KMS-11 (cell line): ENCODE results near the gene SUPT20HL2.

Experiments used
- H2AFZ ChIP-seq: fragments of 200-600 bp; sonication (generic); 2 replicates; pipeline ENCODE4 v1.6.1; 2016; ENCODE audit warnings: antibody characterized with exemption, mixed run types, low read depth
- H3K27ac ChIP-seq: fragments of 200-600 bp; sonication (generic); 2 replicates; pipeline ENCODE4 v1.6.1; 2016; ENCODE audit warnings: mild to moderate bottlenecking, mixed run types
- H3K27me3 ChIP-seq: fragments of 200-600 bp; sonication (generic); 2 replicates; pipeline ENCODE4 v1.6.1; 2017; ENCODE audit warnings: mild to moderate bottlenecking, low read depth, mixed run types, moderate library complexity; ENCODE audit not compliant: insufficient read depth
- H3K36me3 ChIP-seq: fragments of 200-600 bp; sonication (generic); 2 replicates; pipeline ENCODE4 v1.6.1; 2017; ENCODE audit warnings: mild to moderate bottlenecking, mixed run types; ENCODE audit not compliant: insufficient read depth
- H3K4me1 ChIP-seq: fragments of 200-600 bp; sonication (generic); 2 replicates; pipeline ENCODE4 v1.6.1; 2016; ENCODE audit warnings: mild to moderate bottlenecking, low read depth, mixed run types; ENCODE audit not compliant: poor library complexity, severe bottlenecking
- H3K4me2 ChIP-seq: fragments of 200-600 bp; sonication (generic); 2 replicates; pipeline ENCODE4 v1.7.0; 2016; ENCODE audit warnings: mild to moderate bottlenecking, mixed run types
- H3K4me3 ChIP-seq: fragments of 200-600 bp; sonication (generic); IDR thresholded peaks from 2 replicates; pipeline ENCODE4 v1.6.1; 2017; ENCODE audit warnings: low read depth, low read length, mixed read lengths; ENCODE audit not compliant: insufficient read depth
- H3K79me2 ChIP-seq: fragments of 200-600 bp; sonication (generic); 2 replicates; pipeline ENCODE4 v1.6.1; 2016; ENCODE audit warnings: low read depth, mixed run types; ENCODE audit not compliant: insufficient read depth
- H3K9ac ChIP-seq: fragments of 200-600 bp; sonication (generic); 2 replicates; pipeline ENCODE4 v1.6.1; 2016; ENCODE audit warnings: mild to moderate bottlenecking, mixed run types
- H4K20me1 ChIP-seq: fragments of 200-600 bp; sonication (generic); 2 replicates; pipeline ENCODE4 v1.6.1; 2016; ENCODE audit warnings: mild to moderate bottlenecking, mixed run types; ENCODE audit not compliant: insufficient read depth
- CTCF ChIP-seq: fragments of 200-600 bp; sonication (generic); conservative IDR thresholded peaks from 2 replicates; pipeline ENCODE4 v1.6.1; 2017; ENCODE audit warnings: low read depth, mild to moderate bottlenecking, antibody characterized with exemption, low read length, moderate library complexity, mixed read lengths

Gene SUPT20HL2

GRCh38 chrX:24306440-24306839 is 7.4 kb downstream of the SUPT20HL2 start:
- no peak for TF ChIP-seq CTCF

GRCh38 chrX:24305905-24306304 is 8.0 kb downstream of the SUPT20HL2 start:
- no peak overlapping the region for H3K4me3 ChIP-seq
- H3K27me3 ChIP-seq = no peaks in the 10 kb centered on the region
- H2AFZ ChIP-seq = no peak overlapping the region
- no peaks in the 10 kb centered on the region for H3K36me3 ChIP-seq
- H3K4me2 ChIP-seq = no peak overlapping the region
- no peaks in the 10 kb centered on the region for H3K4me1 ChIP-seq
- no peaks in the 10 kb centered on the region for H4K20me1 ChIP-seq
- H3K79me2 ChIP-seq = no peaks in the 10 kb centered on the region
- no peak for TF ChIP-seq CTCF
- no peak overlapping the region for H3K27ac ChIP-seq
- H3K9ac ChIP-seq = no peak overlapping the region

More at GRCh38 chrX:24306440-24306839, 7.4 kb downstream of the SUPT20HL2 start:
- Histone ChIP-seq H3K4me2 (no peak overlapping the region), H4K20me1 (no peaks in the 10 kb centered on the region), H3K4me1 (no peaks in the 10 kb centered on the region), H2AFZ (no peak overlapping the region), H3K9ac (no peak overlapping the region), H3K27me3 (no peaks in the 10 kb centered on the region), H3K79me2 (no peaks in the 10 kb centered on the region), H3K27ac (no peak overlapping the region), H3K36me3 (no peaks in the 10 kb centered on the region), H3K4me3 (no peak overlapping the region)

- Histone ChIP-seq H4K20me1 (no peaks in the 10 kb centered on the region), H3K4me3 (no peak overlapping the region), H3K79me2 (no peaks in the 10 kb centered on the region), H3K27ac (no peak overlapping the region), H3K4me2 (no peak overlapping the region), H3K36me3 (no peaks in the 10 kb centered on the region), H3K4me1 (no peaks in the 10 kb centered on the region), H2AFZ (no peak overlapping the region), H3K9ac (no peak overlapping the region), H3K27me3 (no peaks in the 10 kb centered on the region)
- no peak for TF ChIP-seq CTCF
Measured at GRCh38 chrX:24301806-24302205, 12.1 kb downstream of the SUPT20HL2 start.

GRCh38 chrX:24301060-24301459 is 12.8 kb downstream of the SUPT20HL2 start:
- no peaks in the 10 kb centered on the region for H4K20me1 ChIP-seq
- H3K36me3 ChIP-seq = no peaks in the 10 kb centered on the region
- no peak for TF ChIP-seq CTCF
- H3K4me1 ChIP-seq = no peaks in the 10 kb centered on the region
- no peaks in the 10 kb centered on the region for H3K27me3 ChIP-seq
- no peak overlapping the region for H3K27ac ChIP-seq
- no peak overlapping the region for H2AFZ ChIP-seq
- no peak overlapping the region for H3K9ac ChIP-seq
- H3K79me2 ChIP-seq = no peaks in the 10 kb centered on the region
- no peak overlapping the region for H3K4me2 ChIP-seq
- H3K4me3 ChIP-seq = no peak overlapping the region
